Gastrocnemius medialis (tissue), 4 donors: ENCODE measurements around the gene HLA-F. TPM values are rescaled to one million over a fixed set of nuclear protein-coding genes. Genes with fewer than 3 reads are reported as not detected.

Experiments used
- ATAC-seq, 2 donors: fragments of 150-250 bp; one replicate each; pipeline ENCODE4 v1.9.1; 2016
- DNase-seq, 2 donors: peaks; one replicate each; pipeline ENCODE4 v3.0.0-alpha.2; 2019
- H3K27ac ChIP-seq, 4 donors: fragments of 200-600 bp; sonication (generic); 1 replicate in 1 of 4; 2 replicates in 3 of 4; pipeline ENCODE4 v1.5.1; 2016 to 2018; ENCODE audit warnings: mild to moderate bottlenecking in 2 of 4, moderate library complexity in 1 of 4
- H3K27me3 ChIP-seq, 3 donors: fragments of 200-600 bp; sonication (generic) in 2 of 3; 1 replicate in 1 of 3; 2 replicates in 2 of 3; pipeline versions ENCODE4 v1.5.1 to v1.6.0; 2016 to 2019; ENCODE audit warnings: mild to moderate bottlenecking in 1 of 3, moderate library complexity in 1 of 3
- H3K36me3 ChIP-seq, 2 donors: fragments of 200-600 bp; sonication (generic) in 1 of 2; one replicate each; pipeline ENCODE4 v1.5.1; 2017 to 2018
- H3K4me1 ChIP-seq, 2 donors: fragments of 200-600 bp; sonication (generic) in 1 of 2; one replicate each; pipeline ENCODE4 v1.5.1; 2016 to 2017; ENCODE audit warnings: mild to moderate bottlenecking in 2 of 2
- H3K4me3 ChIP-seq, 4 donors: fragments of 200-600 bp; sonication (generic) in 3 of 4; 1 replicate in 1 of 4; 2 replicates in 3 of 4; pipeline ENCODE4 v1.5.1; 2016 to 2019; ENCODE audit warnings: mild to moderate bottlenecking in 2 of 4
- H3K9me3 ChIP-seq, 3 donors: fragments of 200-600 bp; sonication (generic) in 2 of 3; 1 replicate in 1 of 3; 2 replicates in 2 of 3; pipeline ENCODE4 v1.5.1; 2016 to 2019
- CTCF ChIP-seq, 5 experiments: fragments of 450-650 bp in 3 of 5; fragments of 200-600 bp in 2 of 5; sonication (generic) in 2 of 5; IDR thresholded peaks in 4 of 5; conservative IDR thresholded peaks in 1 of 5; 1 replicate in 4 of 5; 2 replicates in 1 of 5; pipeline ENCODE4 v1.5.1; 2016 to 2019; ENCODE audit warnings: antibody characterized with exemption in 5 of 5, mild to moderate bottlenecking in 3 of 5, moderate library complexity in 3 of 5
- POLR2A ChIP-seq, 2 donors: fragments of 450-650 bp; IDR thresholded peaks; one replicate each; pipeline ENCODE4 v1.6.1; 2017; ENCODE audit warnings: antibody characterized with exemption in 2 of 2, mild to moderate bottlenecking in 2 of 2, moderate library complexity in 2 of 2
- in situ Hi-C, 4 donors: fragments of 200-750 bp; cut with MboI; loops; one replicate each; pipeline versions ENCODE4 v1.15.0 to v1.8.0; 2017; ENCODE audit warnings: low sequenced_read_pairs in 4 of 4
- intact Hi-C: fragments of 100-400 bp; cut with DNase I; formaldehyde crosslinking; loops from one replicate; pipeline ENCODE4 v1.15.1; 2023; ENCODE audit warnings: low total_unique reads
- total RNA-seq, 4 donors: library from RNA; depleted of rRNA; stranded (reverse); fragments of >200 nt; gene quantifications; one replicate each; pipeline versions ENCODE4 v1.1.0 to v1.2.3, GENCODE V29; 2016

Gene HLA-F
- total RNA-seq, 4 donors from 2014 or later = 9.6 to 22.1 (median 13.0) TPM

GRCh38 chr6:29705389-29706231, 17.6 kb upstream of the HLA-F start:
- TF ChIP-seq POLR2A (IDR thresholded peaks at IDR 0.05) (no peak), CTCF (IDR thresholded peaks at IDR 0.05 in 4 of 5, conservative IDR thresholded peaks at IDR 0.05 in 1 of 5) (peak in 4 of 5 experiments; percentile 18 to 58 (median 40))

GRCh38 chr6:29708432-29709179, 14.6 kb upstream of the HLA-F start:
- Histone ChIP-seq H3K4me1 (no peaks in the 10 kb centered on the region), H3K27ac (no peak overlapping the region), H3K36me3 (no peaks in the 10 kb centered on the region), H3K27me3 (peaks cover 0 to 2% (median 0%) of the 10 kb centered on the region in 3 donors), H3K9me3 (no peaks in the 10 kb centered on the region), H3K4me3 (no peak overlapping the region)
- ATAC-seq = peak in 1 of 2 donors; percentile 16
- intact Hi-C loops = no loop called here
- in situ Hi-C loops = no loop called here
- no peak for DNase-seq
- no peak for TF ChIP-seq POLR2A (IDR thresholded peaks at IDR 0.05)
- TF ChIP-seq CTCF (IDR thresholded peaks at IDR 0.05 in 4 of 5, conservative IDR thresholded peaks at IDR 0.05 in 1 of 5) = no peak

More at GRCh38 chr6:29705389-29706231, 17.6 kb upstream of the HLA-F start:
- ATAC-seq (no peak), DNase-seq (no peak)
- no peaks in the 10 kb centered on the region for H3K9me3 ChIP-seq
- no peaks in the 10 kb centered on the region for H3K4me1 ChIP-seq
- H3K4me3 ChIP-seq = no peak overlapping the region
- intact Hi-C loops (loop anchor here (2.0 kb wide), 2 partner anchors 47 to 129 kb away; no protein-coding TSS in a partner anchor), in situ Hi-C loops (no loop called here)
- H3K36me3 ChIP-seq = no peaks in the 10 kb centered on the region
- H3K27ac ChIP-seq = no peak overlapping the region
- peaks cover 0 to 9% (median 8%) of the 10 kb centered on the region in 3 donors for H3K27me3 ChIP-seq

GRCh38 chr6:29709188-29709587, 14.0 kb upstream of the HLA-F start:
- Histone ChIP-seq H3K27me3 (peaks cover 0 to 2% (median 0%) of the 10 kb centered on the region in 3 donors), H3K36me3 (no peaks in the 10 kb centered on the region), H3K27ac (no peak overlapping the region), H3K4me3 (no peak overlapping the region), H3K4me1 (no peaks in the 10 kb centered on the region), H3K9me3 (no peaks in the 10 kb centered on the region)
- no peak for DNase-seq
- intact Hi-C loops = no loop called here
- no peak for ATAC-seq
- TF ChIP-seq CTCF (IDR thresholded peaks at IDR 0.05 in 4 of 5, conservative IDR thresholded peaks at IDR 0.05 in 1 of 5) = no peak
- no peak for TF ChIP-seq POLR2A (IDR thresholded peaks at IDR 0.05)
- in situ Hi-C loops = no loop called here

- ATAC-seq (no peak), DNase-seq (no peak)
- no peaks in the 10 kb centered on the region for H3K36me3 ChIP-seq
- intact Hi-C loops = no loop called here
- no peaks in the 10 kb centered on the region for H3K4me1 ChIP-seq
- peaks cover 0 to 2% (median 0%) of the 10 kb centered on the region in 3 donors for H3K27me3 ChIP-seq
- in situ Hi-C loops = no loop called here
- H3K4me3 ChIP-seq = no peak overlapping the region
- no peak overlapping the region for H3K27ac ChIP-seq
- no peaks in the 10 kb centered on the region for H3K9me3 ChIP-seq
- TF ChIP-seq POLR2A (IDR thresholded peaks at IDR 0.05) (no peak), CTCF (IDR thresholded peaks at IDR 0.05 in 4 of 5, conservative IDR thresholded peaks at IDR 0.05 in 1 of 5) (no peak)
Measured at GRCh38 chr6:29710281-29710941, 12.8 kb upstream of the HLA-F start.
